Caco-2 (cell line): ENCODE results near the gene PLXNC1. TPM values are rescaled to one million over a fixed set of nuclear protein-coding genes. Genes with fewer than 3 reads are reported as not detected.

Source experiments
- BruUV-seq: library from RNA; stranded (reverse); fragments of 400-500 nt; replicated peaks from 2 replicates; lab custom pipeline; 2021; lab: Mats Ljungman, UMichigan
- CTCF ChIA-PET: fragments of 300-600 bp; sonication (Branson Sonifier 250); formaldehyde crosslinking; loops from one replicate; lab custom pipeline; 2022; ENCODE audit warnings: antibody characterized with exemption; lab: Charles Lee
- POLR2A ChIA-PET: fragments of 300-600 bp; sonication (Branson Sonifier 250); formaldehyde crosslinking; loops from one replicate; lab custom pipeline; 2022; ENCODE audit warnings: antibody characterized with exemption; lab: Charles Lee
- DNase-seq, 2 experiments: peaks; one replicate each; pipeline versions ENCODE4 v3.0.0 to v3.0.0-alpha.2; 2020 to 2022
- H3K27me3 ChIP-seq: replicated peaks from 2 replicates; pipeline ENCODE4 v1.6.0; 2011; ENCODE audit warnings: low read length; ENCODE audit not compliant: control insufficient read depth, insufficient read depth
- H3K36me3 ChIP-seq: 2 replicates; pipeline ENCODE4 v1.5.1; 2011; ENCODE audit warnings: low read length; ENCODE audit not compliant: control insufficient read depth, insufficient read depth
- H3K4me1 ChIP-seq: fragments of 250-450 bp; sonication (Bioruptor Pico); 2 replicates; pipeline ENCODE4 v1.5.1; 2020; ENCODE audit warnings: mild to moderate bottlenecking
- H3K4me3 ChIP-seq: 2 replicates; pipeline ENCODE4 v1.5.1; 2011; ENCODE audit warnings: low read depth, mild to moderate bottlenecking, control low read depth, low read length
- H3K9me3 ChIP-seq: fragments of 250-450 bp; sonication (Bioruptor Pico); 2 replicates; pipeline ENCODE4 v1.5.1; 2020; ENCODE audit warnings: mild to moderate bottlenecking, moderate library complexity
- H3K27ac Mint-ChIP-seq: one replicate; pipeline ENCODE4 v1.8.0; 2022; ENCODE audit warnings: mixed read lengths; ENCODE audit not compliant: unreplicated experiment
- H3K27me3 Mint-ChIP-seq: one replicate; pipeline ENCODE4 v1.8.0; 2022; ENCODE audit warnings: mixed read lengths; ENCODE audit not compliant: insufficient read depth, unreplicated experiment
- H3K36me3 Mint-ChIP-seq: one replicate; pipeline ENCODE4 v1.8.0; 2022; ENCODE audit warnings: mild to moderate bottlenecking, mixed read lengths; ENCODE audit not compliant: insufficient read depth, unreplicated experiment
- H3K4me1 Mint-ChIP-seq: one replicate; pipeline ENCODE4 v1.8.0; 2022; ENCODE audit warnings: low read depth, mixed read lengths; ENCODE audit not compliant: unreplicated experiment
- H3K4me3 Mint-ChIP-seq: one replicate; pipeline ENCODE4 v1.8.0; 2022; ENCODE audit warnings: mild to moderate bottlenecking, moderate library complexity, mixed read lengths; ENCODE audit not compliant: unreplicated experiment
- H3K9me3 Mint-ChIP-seq: one replicate; pipeline ENCODE4 v1.8.0; 2022; ENCODE audit warnings: mixed read lengths; ENCODE audit not compliant: unreplicated experiment
- intact Hi-C: fragments of 100-400 bp; cut with micrococcal nuclease; formaldehyde crosslinking; loops from one replicate; pipeline ENCODE4 v1.10.0; 2022; ENCODE audit not compliant: unreplicated experiment
- total RNA-seq: library from RNA; stranded (reverse); gene quantifications from 2 replicates; pipeline ENCODE4 v1.2.3, GENCODE V29; 2022
- TF ChIP-seq, protein P1 (sequence below), 2 experiments: fragments of 200-600 bp in 1 of 2; IDR thresholded peaks; 1 replicate in 1 of 2; 2 replicates in 1 of 2; pipeline versions ENCODE4 v1.5.1 to v1.8.0; 2011 to 2022; ENCODE audit warnings: antibody characterized with exemption in 1 of 2, control low read depth in 1 of 2, inconsistent platforms in 1 of 2, low read depth in 1 of 2, low read length in 1 of 2, mild to moderate bottlenecking in 1 of 2, moderate library complexity in 1 of 2; ENCODE audit not compliant: insufficient read depth in 1 of 2, severe bottlenecking in 1 of 2, unreplicated experiment in 1 of 2

Gene PLXNC1
- total RNA-seq, 1 experiment from 2014 or later, result 41.3 TPM

DNA sequence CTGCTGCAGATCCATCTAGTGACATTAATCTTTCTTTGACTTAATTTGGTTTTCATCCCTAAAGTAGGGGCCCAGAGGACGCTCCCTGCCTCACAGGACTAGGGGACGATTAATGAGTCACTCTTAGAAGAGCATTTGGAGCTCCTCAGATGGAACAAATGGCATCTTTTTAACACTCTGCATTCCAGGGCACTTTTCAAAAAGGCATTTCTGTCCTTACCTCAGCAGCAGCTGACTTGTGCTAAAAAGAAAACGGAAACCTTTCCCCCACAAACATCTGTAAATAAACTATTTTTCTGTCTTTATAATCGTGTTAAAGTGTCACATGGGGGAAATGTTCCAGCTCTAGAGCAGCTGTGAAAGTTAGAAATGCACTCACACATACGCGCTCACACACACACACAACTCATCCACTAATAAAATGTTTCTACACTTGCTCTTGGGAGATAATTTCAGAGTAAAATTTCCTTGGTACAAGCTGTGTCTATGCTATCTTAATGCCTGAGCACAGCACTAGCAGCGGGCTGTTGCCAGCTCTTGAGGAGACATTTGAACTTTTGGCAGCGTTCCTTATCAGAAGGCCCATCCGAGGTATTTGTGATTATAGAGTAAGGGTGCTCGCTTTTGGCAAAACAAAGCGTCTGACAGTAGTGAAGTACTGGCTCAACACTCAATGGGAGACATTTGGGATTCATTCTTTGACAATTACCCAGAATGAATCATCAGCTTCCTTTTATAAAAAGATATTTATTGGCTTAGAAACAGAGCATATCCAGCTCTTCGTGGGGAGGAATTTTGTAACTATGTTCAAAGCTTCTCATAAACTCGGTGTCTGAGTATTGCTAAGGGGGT, 141.3 kb downstream of the PLXNC1 start:
- Mint-ChIP-seq H3K9me3 (no peaks in the 10 kb centered on the region), H3K27me3 (no peaks in the 10 kb centered on the region), H3K4me1 (peaks cover 18% of the 10 kb centered on the region), H3K36me3 (peaks cover 46% of the 10 kb centered on the region), H3K4me3 (no peak overlapping the region), H3K27ac (no peak overlapping the region)
- no TSS peak for BruUV-seq
- TF ChIP-seq, protein P1, sequence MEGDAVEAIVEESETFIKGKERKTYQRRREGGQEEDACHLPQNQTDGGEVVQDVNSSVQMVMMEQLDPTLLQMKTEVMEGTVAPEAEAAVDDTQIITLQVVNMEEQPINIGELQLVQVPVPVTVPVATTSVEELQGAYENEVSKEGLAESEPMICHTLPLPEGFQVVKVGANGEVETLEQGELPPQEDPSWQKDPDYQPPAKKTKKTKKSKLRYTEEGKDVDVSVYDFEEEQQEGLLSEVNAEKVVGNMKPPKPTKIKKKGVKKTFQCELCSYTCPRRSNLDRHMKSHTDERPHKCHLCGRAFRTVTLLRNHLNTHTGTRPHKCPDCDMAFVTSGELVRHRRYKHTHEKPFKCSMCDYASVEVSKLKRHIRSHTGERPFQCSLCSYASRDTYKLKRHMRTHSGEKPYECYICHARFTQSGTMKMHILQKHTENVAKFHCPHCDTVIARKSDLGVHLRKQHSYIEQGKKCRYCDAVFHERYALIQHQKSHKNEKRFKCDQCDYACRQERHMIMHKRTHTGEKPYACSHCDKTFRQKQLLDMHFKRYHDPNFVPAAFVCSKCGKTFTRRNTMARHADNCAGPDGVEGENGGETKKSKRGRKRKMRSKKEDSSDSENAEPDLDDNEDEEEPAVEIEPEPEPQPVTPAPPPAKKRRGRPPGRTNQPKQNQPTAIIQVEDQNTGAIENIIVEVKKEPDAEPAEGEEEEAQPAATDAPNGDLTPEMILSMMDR (IDR thresholded peaks at IDR 0.05; ENCODE audit: insufficient read depth in 1 of 2, low read depth in 1 of 2, low read length in 1 of 2, severe bottlenecking in 1 of 2, unreplicated experiment in 1 of 2), result no peak
- intact Hi-C loops, result loop anchor here (10.0 kb wide), 1 partner anchor 245 kb away; no protein-coding TSS in a partner anchor
- CTCF ChIA-PET, result interaction anchor here (0.8 to 1.4 kb wide), 2 partner anchors 155 to 188 kb away, joined by 3 to 8 read pairs; no protein-coding TSS in a partner anchor
- H3K36me3 ChIP-seq, result no peaks in the 10 kb centered on the region; the same call in none of the 2 replicates
- DNase-seq, result no peak
- no peaks in the 10 kb centered on the region for H3K27me3 ChIP-seq
- H3K4me3 ChIP-seq, result no peak overlapping the region
- H3K9me3 ChIP-seq, result no peaks in the 10 kb centered on the region
- H3K4me1 ChIP-seq, result no peaks in the 10 kb centered on the region
- POLR2A ChIA-PET, result no interaction called here

DNA sequence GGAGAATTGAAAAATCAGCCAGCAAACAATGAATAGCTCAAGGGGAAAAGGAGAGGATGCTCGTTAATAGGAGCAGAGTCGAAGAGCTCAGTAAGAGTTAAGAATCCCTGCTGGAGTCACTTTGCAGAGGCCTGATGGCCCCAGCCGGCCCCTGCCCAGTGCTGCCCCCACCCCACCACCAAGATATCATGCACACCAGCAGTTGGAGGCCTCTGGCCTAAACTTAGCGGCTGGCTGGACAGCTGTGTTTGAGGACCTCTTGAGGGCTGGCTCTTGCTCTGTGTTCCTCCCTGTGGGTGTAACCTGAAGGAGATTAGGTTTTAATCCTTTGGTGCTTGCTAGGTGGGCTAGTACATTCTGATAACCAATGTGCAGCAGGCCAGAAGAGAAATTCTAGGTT, 142.0 kb downstream of the PLXNC1 start:
- ChIA-PET POLR2A (no interaction called here), CTCF (interaction anchor here (0.8 to 1.4 kb wide), 3 partner anchors 107 to 188 kb away, joined by 3 to 8 read pairs (median 3); no protein-coding TSS in a partner anchor)
- no peak for DNase-seq

DNA sequence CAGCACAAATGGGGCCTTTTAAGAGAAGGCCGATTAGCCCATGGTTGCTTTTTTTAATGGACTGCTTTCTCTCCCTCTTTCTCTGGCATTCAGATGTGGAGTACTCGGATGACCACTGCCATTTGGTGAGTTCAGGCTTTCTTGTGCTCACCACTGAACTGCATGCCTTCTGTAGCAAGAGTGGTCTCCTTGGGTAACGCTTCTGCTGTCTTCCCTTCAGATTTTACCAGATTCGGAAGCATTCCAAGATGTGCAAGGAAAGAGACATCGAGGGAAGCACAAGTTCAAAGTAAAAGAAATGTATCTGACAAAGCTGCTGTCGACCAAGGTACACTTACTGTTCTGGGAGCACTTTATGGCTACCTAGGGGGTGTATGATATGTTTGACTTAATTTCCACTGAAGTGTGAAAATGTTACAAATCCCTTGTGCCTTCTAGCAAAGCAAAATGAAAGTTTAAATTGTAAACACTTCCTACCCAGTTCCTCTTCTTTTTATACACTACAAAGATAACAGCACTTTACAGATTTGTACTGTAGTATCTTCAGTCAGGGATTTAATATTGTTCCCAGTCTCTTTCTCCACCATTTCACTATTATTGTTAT, 148.8 kb downstream of the PLXNC1 start:
- BruUV-seq, result no TSS peak
- Mint-ChIP-seq H3K4me1 (peaks cover 15% of the 10 kb centered on the region), H3K27ac (no peak overlapping the region), H3K36me3 (peaks cover 55% of the 10 kb centered on the region), H3K9me3 (no peaks in the 10 kb centered on the region), H3K27me3 (no peaks in the 10 kb centered on the region), H3K4me3 (no peak overlapping the region)
- ChIA-PET POLR2A (no interaction called here), CTCF (no interaction called here)
- Histone ChIP-seq H3K9me3 (no peaks in the 10 kb centered on the region), H3K4me1 (peaks cover 12% of the 10 kb centered on the region; the same call in 1 of the 2 replicates), H3K4me3 (no peak overlapping the region), H3K36me3 (peaks cover 1% of the 10 kb centered on the region; the same call in 1 of the 2 replicates), H3K27me3 (no peaks in the 10 kb centered on the region)
- intact Hi-C loops, result loop anchor here (10.0 kb wide), 1 partner anchor 238 kb away; no protein-coding TSS in a partner anchor
- TF ChIP-seq, protein P1 (IDR thresholded peaks at IDR 0.05; ENCODE audit: insufficient read depth in 1 of 2, low read depth in 1 of 2, low read length in 1 of 2, severe bottlenecking in 1 of 2, unreplicated experiment in 1 of 2), result no peak
- DNase-seq, result no peak

More for the DNA sequence above, 142.0 kb downstream of the PLXNC1 start:
- no peak overlapping the region for H3K4me3 ChIP-seq
- no peaks in the 10 kb centered on the region; the same call in none of the 2 replicates for H3K36me3 ChIP-seq
- peaks cover 45% of the 10 kb centered on the region for H3K36me3 Mint-ChIP-seq
- TF ChIP-seq, protein P1 (IDR thresholded peaks at IDR 0.05; ENCODE audit: insufficient read depth in 1 of 2, low read depth in 1 of 2, low read length in 1 of 2, severe bottlenecking in 1 of 2, unreplicated experiment in 1 of 2), result no peak
- H3K9me3 ChIP-seq, result no peaks in the 10 kb centered on the region
- no peaks in the 10 kb centered on the region for H3K4me1 ChIP-seq
- no peaks in the 10 kb centered on the region for H3K27me3 Mint-ChIP-seq
- H3K9me3 Mint-ChIP-seq, result no peaks in the 10 kb centered on the region
- H3K27ac Mint-ChIP-seq, result no peak overlapping the region
- no peaks in the 10 kb centered on the region for H3K27me3 ChIP-seq
- intact Hi-C loops, result loop anchor here (10.0 kb wide), 1 partner anchor 244 kb away; no protein-coding TSS in a partner anchor
- BruUV-seq, result no TSS peak
- H3K4me1 Mint-ChIP-seq, result peaks cover 11% of the 10 kb centered on the region
- no peak overlapping the region for H3K4me3 Mint-ChIP-seq
